HG02870 (cell line): ENCODE data around the gene OR2D3.
"Not testable (repeated sequence)": the region's sequence is repeated elsewhere in the genome, so short reads cannot be mapped to it uniquely, and the experiment has no call there.

Experiments
- ATAC-seq: cut with Tn5 transposase; IDR thresholded peaks from one replicate; pipeline ENCODE4 v1.9.1; 2021; ENCODE audit warnings: mild to moderate bottlenecking, moderate library complexity; ENCODE audit not compliant: unreplicated experiment

The OR2D3 gene, protein sequence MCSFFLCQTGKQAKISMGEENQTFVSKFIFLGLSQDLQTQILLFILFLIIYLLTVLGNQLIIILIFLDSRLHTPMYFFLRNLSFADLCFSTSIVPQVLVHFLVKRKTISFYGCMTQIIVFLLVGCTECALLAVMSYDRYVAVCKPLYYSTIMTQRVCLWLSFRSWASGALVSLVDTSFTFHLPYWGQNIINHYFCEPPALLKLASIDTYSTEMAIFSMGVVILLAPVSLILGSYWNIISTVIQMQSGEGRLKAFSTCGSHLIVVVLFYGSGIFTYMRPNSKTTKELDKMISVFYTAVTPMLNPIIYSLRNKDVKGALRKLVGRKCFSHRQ

DNA sequence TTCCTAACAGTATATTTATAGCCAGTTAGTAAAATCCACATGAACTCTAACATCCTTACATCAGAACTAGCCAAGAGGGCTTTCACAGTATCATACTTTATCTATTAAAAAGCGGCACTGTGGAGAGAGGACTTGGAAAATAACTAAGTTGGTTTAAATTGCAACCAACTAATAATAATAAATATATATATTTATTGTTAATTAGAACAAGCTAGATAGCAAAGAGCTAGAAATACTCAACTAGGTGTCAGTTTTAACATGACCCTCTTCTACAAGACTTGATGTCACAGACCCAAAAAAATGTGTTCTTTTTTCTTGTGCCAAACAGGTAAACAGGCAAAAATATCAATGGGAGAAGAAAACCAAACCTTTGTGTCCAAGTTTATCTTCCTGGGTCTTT, at the start of gene OR2D3:
TSS of gene OR2D3 (plus strand) at position 301 of the 400 bp plus-strand sequence. CDS start at position 301, 0 bp downstream.
- no peak for ATAC-seq

DNA sequence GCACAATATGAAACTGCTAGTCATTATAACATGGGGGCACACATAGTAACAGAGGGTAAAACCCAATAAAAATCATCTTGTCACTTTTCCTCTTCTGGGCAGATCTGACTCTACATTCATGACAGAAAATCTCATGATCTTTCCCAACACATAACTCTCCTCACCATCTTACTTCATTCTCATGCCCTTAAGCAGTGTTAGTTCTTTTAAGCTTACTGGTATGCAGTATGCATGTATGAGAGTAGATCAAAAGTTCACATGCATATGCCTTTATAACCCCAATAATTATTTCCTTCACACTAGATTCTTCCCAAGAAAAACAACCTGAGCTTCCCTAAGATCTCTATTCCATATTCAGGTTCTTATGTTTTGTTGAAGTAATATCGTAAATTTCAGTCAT, 49.5 kb upstream of the OR2D3 start:
- ATAC-seq = no peak

DNA sequence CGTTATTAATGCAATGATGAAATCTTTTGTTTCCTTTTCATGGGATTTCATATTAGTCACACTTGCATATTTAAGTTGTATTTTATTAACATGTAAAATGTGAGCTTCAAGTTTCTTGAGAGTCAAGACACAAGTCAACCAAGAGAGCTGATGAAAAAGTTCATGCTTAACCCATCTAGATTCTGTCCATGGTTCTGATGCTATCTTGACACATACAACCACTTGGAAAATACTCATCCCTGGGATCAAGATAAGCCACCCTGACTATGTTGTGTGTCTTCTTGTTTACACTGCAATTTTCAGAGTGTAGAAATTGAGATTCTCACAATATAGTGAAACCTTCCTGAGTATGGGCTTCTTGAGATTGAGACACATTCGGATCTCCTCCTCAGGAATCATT, 45.0 kb upstream of the OR2D3 start:
- no peak for ATAC-seq

DNA sequence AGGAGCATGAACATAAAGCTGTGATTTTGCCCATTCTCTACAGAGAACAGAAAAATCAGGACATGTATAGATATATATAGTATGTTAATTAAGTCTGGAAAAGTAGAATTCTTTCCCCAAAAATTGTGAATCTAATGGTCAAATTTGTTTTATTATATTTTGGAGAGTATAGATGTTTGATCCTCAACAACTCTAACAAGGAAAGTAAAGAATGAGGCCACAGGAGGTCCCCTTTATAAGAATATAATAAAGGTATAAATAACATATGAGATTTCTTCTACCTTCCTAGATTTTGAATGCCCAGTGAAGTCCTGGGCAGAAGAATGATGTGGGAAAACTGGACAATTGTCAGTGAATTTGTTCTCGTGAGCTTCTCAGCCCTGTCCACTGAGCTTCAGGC, 44.5 kb upstream of the OR2D3 start, which contains the start of gene OR10A4:
TSS of gene OR10A4 (plus strand) at position 301 of the 400 bp plus-strand sequence. CDS start at position 324, 23 bp downstream.
- no peak for ATAC-seq

DNA sequence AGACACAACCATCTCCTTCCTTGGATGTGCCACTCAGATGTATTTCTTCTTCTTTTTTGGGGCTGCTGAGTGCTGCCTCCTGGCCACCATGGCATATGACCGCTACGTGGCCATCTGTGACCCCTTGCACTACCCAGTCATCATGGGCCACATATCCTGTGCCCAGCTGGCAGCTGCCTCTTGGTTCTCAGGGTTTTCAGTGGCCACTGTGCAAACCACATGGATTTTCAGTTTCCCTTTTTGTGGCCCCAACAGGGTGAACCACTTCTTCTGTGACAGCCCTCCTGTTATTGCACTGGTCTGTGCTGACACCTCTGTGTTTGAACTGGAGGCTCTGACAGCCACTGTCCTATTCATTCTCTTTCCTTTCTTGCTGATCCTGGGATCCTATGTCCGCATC, 43.9 kb upstream of the OR2D3 start:
- no peak for ATAC-seq

DNA sequence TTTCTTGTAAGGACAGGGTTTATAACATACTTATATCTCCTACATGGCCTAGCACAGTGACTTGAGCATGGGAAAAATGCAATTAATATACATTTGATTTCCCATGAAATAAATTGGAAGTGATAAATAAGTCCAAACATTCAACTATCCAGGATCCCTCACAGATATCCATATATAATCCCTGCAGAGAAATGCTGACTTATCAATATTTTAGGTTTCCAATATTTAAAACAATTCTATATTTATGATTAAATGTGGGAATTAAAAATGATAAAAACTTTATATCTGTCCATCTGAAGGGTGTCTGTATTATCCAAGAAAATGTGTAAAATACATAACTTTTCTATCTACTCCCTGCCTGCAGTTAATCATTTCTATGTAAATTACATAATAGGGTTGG, 38.1 kb upstream of the OR2D3 start:
- ATAC-seq = no peak

DNA sequence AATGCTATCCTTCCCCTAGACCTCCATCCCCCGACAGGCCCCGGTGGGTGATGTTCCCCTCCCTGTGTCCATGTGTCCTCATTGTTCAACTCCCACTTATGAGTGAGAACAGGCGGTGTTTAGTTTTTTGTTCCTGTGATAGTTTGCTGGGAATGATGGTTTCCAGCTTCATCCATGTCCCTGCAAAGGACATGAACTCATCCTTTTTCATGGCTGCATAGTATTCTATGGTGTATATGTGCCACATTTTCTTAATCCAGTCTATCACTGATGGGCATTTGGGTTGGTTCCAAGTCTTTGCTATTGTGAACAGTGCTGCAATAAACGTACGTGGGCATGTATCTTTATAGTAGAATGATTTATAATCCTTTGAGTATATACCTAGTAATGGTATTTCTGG, 33.1 kb upstream of the OR2D3 start:
- ATAC-seq = not testable (repeated sequence)

DNA sequence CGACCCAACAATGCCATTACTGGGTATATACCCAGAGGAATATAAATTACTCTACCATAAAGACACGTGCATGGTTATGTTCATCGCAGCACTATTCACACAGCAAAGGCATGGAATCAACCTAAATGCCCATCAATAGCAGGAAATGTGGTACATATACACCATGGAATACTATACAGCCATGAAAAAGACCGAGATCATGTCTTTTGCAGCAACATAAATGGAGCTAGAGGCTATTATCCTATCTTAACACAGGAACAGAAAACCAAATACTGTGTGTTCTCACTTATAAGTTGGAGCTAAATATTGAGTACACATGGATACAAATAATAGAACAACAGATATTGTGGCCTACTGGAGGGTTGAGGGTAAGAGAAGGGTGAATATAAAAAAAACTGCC, 32.0 kb upstream of the OR2D3 start:
- ATAC-seq = no peak

DNA sequence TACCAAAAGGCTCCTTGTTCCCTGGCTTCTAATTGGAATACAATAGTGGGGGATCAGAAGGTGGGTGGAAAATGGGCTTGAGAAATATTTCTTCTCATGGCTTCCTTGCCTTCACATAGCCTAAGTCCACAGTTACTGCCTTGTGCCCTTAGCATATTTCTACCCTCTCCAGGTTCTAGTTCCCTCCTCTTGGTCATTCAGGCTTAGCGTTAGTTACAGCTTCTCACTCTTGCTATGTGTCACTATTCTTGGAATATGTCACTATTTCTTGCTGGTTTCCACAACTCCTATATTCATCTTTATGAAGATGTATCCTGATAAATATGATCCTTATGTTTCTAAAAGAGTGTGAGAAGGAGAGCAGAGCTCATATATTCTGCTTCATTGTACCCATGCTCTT, 31.0 kb upstream of the OR2D3 start:
- ATAC-seq = peak; percentile 58

DNA sequence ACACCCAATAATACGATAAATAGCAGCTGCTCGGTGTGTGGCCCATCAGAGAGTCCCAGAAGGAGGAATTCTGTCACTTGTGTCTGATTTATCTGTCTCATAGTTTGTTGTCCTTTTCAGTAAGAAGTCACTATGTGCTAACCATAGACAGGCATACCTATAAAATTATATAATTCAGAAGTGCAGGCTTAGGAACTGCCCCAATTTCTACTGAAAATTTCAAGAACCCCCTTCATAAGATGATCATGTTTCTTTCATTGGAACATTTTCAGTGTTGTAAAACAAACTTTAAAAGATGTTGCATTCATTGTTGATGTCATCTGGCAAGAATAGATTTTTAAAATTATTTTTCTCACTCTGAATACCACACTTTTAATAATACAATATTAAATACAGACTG, 28.4 kb upstream of the OR2D3 start, which contains the start of gene OR2D2:
TSS of gene OR2D2 (minus strand) at position 101 of the 400 bp plus-strand sequence. CDS start at position 101, 0 bp downstream.
- ATAC-seq = no peak

DNA sequence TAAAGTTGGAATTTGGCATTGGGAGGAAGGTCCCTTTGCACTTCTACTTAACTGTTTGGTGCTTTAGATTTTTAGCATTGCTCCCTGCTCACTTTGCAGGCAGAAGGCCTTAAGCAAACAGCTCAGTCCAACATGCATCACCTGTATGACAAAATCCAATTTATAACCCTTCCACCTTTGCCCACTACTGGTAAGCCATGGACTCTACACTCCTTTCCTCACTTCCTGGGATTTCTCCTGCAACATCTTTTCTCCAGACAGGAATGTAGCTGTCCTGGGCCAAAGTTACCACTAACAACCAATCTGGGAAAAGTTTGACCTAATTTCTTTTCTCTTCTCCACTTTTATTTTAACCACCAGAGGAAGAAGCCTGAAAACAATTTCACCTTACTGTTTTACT, 26.7 kb upstream of the OR2D3 start:
- no peak for ATAC-seq

DNA sequence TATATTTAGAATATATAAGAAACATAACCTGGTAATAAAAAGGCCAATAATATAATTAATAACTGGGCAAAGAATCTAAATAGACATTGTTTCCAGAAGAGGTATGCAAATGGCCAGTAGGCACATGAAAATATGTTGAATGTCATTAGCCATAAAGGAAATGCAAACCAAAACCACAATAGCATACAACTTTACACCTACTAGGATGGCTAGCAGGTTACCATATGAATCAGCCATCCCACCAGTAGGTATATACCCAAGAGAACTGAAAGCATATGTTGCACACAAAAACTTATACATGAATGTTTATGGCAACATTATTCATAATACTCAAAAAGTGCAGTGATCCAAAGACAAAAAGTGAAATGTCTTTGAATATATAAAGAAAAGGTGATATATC, 25.8 kb upstream of the OR2D3 start:
- ATAC-seq = peak; percentile 86

DNA sequence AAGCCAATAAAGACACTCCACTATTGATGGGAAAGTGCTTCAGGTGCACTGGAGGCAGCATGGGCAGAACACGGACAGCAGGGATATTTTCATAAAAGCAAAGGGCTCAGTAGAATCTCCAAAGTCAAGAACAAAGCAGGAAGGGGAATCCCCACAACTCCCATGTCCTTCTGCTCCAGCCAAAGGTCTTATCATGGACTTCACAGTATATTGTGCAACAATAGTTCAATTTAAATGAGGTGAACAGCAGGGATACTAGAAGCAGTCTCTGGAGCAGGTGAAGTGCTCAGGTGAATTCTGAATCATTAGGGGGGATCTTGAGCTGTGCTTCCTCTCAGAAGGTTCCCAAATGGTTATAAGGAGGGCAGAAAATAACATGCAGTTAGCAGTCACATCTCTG, 21.9 kb upstream of the OR2D3 start:
- no peak for ATAC-seq

DNA sequence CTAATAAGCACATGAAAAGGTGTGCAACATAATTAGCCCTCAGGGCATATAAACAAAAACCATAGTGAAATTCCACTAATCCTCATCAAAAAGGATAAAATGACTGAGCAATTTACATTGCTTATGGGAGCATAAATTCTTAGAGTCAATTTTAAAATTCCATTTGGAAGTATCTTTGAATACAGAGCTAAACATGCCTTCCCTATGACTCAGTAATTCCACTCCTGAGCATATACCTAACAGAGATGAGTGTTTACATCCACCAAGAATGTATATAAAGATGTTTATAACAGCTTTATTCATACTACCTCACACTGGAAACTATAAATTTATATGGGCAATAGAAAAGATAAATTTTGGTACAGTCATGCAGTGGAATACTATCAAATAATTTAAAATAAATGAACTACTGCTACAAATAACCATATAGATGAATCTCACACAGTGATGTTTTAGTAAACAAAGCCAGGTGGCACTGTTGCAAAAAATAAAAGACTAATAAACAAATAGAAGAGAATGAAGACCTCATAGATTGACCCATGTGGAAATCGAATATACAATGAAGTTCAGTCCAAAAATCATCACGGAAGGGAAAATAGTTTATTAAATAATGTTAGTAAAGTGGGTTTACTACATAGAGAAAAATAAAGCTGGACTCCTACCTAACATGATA, 20.3 kb upstream of the OR2D3 start:
- ATAC-seq = no peak

DNA sequence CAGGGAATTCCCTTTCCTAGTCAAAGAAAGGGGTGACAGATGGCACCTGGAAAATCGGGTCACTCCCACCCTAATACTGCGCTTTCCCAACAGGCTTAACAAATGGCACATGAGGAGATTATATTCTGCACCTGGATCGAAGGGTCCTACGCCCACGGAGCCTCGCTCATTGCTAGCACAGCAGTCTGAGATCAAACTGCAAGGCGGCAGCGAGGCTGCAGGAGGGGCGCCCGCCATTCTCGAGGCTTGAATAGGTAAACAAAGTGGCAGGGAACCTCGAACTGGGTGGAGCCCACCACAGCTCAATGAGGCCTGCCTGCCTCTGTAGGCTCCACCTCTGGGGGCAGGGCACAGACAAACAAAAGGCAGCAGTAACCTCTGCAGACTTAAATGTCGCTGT, 16.0 kb upstream of the OR2D3 start:
- ATAC-seq = not testable (repeated sequence)

DNA sequence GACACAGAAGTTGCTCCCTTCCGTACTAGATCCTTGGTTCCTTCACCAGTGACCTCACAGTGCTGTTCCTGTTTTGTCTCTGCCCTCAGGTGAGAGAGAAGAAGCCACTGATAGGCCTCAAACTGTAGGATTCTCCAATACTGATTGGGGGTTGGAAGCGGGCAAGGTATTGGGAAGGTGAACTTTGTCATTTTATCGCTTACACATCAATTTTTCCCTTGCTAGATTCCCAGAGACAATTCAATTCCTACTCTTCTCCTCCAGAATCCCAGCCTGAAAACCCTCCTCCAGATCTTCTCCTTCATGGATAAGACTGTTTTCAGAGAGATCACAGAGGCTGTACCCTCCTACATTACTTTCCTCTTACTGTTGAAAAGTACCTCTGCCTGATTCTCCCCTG, 9.4 kb upstream of the OR2D3 start:
- ATAC-seq = no peak

DNA sequence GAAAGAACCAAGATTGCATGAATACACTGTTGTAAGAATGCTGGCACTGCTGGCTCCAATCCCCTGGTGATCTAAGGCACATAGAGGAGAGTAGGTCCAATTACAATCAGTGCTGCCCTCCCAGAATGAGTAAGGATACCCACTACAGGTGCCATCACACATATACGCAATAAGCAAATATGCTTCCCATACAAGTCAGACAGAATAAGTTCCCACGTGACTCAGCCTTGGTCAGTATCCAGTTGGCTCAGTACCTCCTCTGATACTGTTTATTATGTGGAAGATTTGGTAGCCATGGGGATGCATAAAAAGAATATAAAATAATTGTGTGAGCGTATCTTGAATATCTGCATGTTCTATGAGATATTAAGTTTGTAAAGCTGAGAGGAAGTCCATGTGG, 8.9 kb upstream of the OR2D3 start:
- ATAC-seq = no peak

DNA sequence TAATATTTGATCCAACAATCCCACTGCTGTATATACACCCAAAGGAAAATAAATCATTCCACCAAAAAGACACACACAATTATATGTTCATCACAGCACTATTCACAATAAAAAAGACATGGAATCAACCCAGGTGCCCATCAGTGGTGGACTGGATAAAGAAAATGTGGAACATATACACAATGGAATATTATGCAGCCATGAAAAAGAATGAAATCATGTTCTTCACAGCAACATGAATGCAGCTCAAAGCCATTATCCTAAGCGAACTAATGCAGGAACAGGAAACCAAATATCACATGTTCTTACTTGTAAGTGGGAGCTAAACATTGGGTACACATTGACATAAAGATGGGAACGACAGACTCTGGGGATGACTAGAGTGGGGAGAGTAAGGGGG, 1.1 kb upstream of the OR2D3 start:
- no peak for ATAC-seq

DNA sequence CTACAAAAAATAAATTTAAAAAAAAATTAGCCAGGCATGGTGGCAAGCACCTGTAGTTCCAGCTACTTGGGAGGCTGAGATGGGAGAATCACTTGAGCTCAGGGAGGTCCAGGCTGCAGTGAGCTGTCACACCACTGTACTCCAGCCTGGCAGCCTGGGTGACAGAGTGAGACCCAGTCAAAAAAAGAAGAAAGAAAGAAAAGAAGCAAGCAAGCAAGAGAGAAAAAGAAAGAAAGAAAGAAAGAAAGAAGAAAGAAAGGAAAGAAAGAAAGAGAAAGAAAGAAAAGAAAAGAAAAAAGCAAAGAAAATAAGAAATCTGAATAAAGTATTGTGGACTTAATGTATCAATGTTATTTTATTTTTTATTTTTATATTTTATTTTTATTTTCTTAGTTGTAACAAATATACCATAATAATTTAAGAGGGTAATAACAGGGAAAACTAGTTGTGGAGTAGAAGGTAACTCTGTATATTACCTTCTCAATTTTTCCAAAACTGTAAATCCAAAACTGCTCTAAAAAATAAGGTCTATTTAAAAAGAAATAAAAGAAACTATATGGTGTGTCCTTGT, 4.3 kb downstream of the OR2D3 start:
- no peak for ATAC-seq

DNA sequence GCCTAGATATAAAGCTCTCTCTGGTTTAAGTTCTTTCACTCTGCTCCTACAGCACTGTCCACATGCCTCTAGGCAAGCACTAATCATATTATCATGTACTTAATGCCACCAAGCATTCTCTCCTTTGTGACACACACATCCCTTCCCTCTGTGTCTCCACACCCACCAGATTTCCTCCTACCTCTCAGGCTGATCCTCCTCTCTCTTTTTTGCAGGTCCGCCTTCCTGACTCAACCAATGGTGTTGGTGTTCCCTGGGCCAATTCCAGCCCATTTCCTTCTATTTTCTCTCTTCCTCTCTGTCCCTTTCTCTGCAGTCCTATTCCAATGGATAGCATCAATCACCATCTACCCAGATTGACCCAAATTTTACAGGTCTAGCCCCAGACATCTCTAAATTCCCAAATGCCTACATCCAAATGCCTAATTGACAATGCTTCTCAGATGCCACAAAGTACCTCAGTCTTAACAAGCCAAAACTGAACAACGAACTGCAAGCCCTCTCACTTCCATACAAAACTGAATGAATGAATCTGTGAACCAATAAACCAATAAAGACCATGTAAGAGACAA, 4.9 kb downstream of the OR2D3 start:
- ATAC-seq = peak; percentile 4

DNA sequence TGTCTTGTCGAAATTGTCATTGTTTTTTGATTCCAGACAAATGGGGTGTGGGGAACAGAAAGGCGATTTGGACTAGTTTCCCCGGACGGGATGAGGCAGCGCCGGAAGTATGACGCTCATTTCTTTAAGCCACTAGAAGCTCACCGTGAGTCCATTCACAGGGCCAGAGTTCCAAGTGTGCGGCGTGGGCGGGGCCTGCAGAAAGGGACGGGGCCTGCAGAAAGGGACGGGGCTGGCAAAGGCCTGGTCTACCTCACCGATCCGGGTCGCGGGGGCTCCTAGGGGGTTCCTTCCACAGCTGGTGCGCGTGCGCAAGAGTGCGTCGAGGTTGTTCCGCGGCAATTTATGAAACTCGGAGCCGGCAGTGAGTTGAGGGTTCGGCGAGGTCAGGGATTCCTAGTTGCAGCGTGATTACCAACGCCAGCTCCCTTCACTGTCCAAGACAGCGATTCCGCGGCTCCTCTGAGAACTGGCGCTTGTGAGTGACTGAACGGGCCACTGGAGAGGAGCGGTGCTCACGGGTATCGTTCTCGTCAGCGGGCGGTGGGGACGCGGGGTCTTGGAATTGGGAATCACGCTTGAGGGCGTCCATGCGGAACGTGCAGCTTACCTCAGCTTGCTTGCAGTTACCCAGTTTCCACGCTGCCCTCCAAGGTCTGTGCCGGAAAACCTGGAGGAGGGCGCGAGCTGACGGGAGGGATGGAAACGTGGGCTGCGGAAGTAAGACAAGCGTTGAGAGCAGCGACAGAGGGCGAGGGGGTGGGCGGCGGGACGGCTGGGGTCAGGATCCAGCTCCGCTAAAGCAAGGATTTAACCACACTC, 5.6 kb downstream of the OR2D3 start, which contains the start of gene ZNF215:
TSS of gene ZNF215 (plus strand) at position 219 of the 822 bp plus-strand sequence. CDS start 5,847 bp downstream, outside the sequence.
- ATAC-seq = peak; percentile 72
